GM21619 (cell line): ENCODE data around the gene GDA.

ENCODE experiments used
- ATAC-seq: cut with Tn5 transposase; IDR thresholded peaks from one replicate; pipeline ENCODE4 v1.9.1; 2021; ENCODE audit not compliant: unreplicated experiment

GDA gene

GRCh38 chr9:72150127-72150526 is 887 bp downstream of the GDA start:
- ATAC-seq, result no peak

DNA sequence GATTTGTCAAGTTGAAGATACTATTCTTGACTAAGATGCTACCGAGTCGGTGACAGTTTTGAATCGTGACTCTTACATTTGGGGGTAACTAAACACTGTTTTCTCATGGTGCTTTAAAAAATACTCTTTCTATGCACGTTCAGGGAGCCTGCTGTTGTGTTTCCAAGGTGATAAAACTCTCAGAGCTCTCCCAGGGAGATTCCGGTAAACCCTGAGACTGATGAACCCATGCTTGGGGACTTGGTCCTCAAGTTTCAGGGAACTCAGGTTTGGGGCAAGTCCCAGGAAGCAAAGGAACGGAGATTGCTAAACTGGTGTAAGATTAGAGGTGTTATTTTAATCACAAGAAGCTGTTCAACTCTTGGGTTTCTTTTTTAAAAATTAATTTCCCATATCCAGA is 1.4 kb downstream of the GDA start:
- ATAC-seq, result no peak

- ATAC-seq, result no peak
Measured at GRCh38 chr9:72151104-72151503, 1.9 kb downstream of the GDA start.

DNA sequence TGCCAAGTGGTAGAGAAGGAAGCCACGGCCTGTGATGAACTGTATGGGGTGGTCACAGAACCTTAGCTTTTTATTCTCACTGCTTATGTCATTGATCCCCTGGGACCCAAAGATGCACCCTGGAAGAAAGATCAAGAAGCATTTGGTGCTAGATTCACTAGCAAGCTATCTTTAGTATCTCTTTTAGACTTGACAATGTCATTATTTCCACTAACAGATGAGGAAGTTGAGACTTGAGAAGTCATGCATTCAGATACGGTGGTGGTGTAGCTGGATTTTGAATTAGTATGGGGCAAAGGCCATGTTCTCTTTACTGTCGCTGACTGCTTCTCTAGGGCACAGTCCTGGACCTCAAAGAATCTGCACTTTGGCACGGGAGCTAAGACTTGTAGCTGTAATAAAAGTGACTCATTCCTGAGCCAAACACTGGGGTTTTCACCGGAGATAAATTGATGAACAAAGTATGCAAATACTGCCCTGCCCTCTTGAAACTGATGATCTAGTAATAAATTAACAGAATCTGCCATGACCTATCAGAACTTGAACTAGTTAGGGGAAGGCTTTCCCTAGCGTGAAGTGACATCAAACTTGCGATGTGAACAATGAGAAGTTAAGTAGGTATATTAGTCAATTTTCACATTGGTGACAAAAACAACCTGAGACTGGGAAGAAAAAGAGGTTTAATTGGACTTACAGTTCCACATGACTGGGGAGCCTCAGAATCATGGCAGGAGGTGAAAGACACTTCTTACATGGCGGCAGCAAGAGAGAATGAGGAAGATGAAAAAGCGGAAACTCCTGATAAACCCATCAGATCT is 5.4 kb downstream of the GDA start:
- peak; percentile 84 for ATAC-seq

GRCh38 chr9:72155301-72155700 is 6.1 kb downstream of the GDA start:
- ATAC-seq, result no peak

DNA sequence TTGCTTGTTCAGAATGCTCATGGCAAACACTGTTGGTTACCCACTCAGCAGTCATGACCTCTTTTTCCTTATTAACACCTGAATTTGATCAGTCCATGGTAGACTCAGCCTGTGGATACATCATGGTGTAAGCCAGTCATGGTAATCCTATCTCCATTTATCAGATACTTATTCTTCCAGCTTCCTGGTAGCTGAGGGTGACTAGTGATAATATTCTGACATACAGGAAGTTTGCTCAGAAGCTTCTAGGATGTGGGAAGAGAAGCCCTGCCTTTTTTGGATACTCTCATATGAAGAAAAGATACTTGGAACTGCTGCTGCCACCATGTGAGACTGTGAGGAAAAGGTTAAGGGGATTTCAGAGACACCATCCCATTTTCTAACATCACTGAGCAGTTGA is 7.3 kb downstream of the GDA start:
- no peak for ATAC-seq

DNA sequence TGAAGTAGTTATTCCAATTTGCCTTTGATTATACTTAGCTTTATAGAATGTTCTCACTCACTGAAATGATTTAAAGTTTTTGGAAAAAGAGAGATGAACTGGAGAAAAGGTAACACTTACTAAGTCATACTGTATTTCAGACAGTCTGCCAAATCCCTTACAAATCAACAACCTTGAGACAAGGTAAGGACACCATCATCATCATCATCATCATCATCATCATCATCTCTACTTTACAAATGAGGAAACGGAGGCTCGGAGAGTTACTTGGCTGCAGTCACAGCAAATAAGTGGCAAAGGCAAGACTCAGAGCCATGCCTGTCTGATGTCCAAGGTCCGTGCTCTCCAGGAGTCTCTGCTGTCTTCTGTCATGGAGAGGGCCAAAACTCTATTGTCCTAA is 9.4 kb downstream of the GDA start:
- ATAC-seq, result no peak

DNA sequence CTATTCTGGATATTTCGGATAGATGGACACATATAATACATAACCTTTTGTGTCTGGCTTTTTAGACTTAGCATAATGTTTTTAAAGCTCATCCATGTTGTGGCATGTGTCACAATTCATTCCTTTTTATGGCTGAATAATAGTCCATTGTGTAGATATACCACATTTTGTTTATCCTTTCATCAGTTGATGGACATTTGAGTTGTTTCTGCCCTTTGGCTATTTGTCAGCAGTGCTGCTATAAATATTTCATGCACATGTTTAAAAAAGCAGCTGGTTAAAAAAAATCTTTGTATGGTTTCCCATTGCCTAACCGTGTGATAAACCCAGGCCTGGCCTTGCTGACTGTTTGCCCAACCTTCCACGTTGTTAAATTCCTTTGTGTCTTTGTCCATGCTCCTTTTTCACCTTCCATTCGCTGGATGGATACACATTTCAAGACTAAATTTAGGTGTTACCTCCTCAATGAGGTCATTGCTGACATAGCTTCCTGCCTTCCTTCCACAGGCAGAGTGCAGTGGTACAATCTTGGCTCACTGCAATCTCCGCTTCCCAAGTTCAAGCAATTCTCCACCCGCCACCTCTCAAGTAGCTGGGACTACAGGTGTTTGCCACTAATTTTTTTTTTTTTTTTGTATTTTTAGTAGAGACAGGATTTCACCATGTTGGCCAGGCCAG is 11.3 kb downstream of the GDA start:
- ATAC-seq, result no peak

GRCh38 chr9:72165326-72165725 is 16.1 kb downstream of the GDA start:
- ATAC-seq, result no peak

GRCh38 chr9:72165821-72166547 is 16.7 kb downstream of the GDA start:
- no peak for ATAC-seq

DNA sequence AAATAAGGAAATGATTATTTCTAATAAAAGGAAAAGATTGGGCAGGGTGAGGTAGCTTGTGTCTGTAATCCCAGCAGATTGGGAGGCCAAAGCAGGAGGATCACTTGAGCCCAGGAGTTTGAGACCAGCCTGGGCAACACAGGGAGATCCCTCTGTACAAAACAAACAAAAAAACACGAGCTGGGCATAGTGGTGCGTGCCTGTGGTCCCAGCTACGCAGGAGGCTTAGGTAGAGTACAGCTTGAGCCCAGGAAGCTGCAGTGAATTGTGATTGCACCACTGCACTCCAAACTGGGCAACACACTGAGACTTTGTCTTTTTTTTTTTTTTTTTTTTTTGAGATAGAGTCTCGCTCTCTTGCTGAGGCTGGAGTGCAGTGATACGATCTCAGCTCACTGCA is 18.8 kb downstream of the GDA start:
- ATAC-seq, result no peak

GRCh38 chr9:72169178-72169577 is 19.9 kb downstream of the GDA start:
- ATAC-seq, result no peak

DNA sequence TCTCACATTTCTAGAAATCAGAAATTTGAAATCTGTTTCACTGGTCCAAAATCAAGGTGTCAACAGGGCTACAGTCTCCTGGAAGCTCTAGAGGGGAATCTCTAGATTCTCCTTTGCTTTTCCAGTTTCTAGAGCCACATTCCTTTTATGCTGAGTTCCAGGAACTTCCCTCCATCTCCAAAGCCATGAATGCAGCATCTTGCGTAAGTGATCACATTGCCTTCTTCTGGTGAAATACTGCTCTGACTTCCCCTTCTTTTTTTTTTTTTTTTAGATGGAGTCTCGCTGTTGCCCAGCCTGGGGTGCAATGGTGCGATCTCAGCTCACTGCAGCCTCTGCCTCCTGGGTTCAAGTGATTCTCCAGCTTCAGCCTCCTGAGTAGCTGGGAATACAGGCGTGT is 23.8 kb downstream of the GDA start:
- ATAC-seq, result no peak

- no peak for ATAC-seq
Measured at GRCh38 chr9:72185561-72185960, 36.3 kb downstream of the GDA start.

DNA sequence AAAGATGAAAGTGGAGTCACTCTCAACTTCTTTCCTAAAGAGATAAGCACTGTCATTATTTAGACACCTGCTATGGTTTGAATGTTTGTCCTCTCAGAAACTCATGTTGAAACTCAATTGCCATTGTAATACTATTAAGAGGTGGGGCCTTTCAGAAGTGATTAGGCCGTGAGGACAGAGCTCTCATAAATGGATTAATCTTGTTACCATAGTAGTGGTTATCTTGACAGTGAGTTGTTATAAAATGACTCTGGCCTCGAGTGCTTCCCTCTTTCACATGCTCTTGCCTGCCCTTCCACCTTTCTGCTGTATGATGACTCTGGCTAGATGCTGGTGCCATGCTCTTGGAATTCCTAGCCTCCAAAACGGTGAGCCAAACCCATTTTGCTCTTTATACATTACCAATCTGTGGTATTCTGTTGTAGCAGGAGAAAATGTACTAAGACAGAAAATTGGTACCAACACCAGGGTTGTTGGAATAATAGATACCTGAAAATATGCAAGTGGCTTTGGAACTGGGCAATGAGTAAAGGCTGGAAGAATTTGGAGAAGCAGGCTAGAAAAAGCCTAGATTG is 38.0 kb downstream of the GDA start:
- no peak for ATAC-seq

DNA sequence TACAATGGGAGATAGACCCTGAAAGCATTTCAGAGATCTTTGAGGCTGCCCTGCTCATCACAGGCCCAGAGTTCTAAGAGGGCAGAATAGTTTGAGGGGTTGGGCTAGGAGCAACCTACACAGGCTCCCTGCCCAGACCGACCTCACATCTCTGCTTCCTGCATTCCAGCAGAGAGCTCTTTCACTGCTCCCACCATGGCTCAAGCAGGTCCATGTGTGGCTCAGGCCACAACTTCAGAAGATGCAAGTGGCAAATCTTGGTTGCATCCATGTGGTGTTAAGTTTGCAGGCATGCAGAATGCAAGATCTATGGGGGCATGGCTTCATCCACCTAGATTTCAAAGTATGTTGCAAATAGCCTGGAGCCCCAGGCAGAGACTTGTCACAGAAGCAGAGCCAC is 39.0 kb downstream of the GDA start:
- no peak for ATAC-seq

DNA sequence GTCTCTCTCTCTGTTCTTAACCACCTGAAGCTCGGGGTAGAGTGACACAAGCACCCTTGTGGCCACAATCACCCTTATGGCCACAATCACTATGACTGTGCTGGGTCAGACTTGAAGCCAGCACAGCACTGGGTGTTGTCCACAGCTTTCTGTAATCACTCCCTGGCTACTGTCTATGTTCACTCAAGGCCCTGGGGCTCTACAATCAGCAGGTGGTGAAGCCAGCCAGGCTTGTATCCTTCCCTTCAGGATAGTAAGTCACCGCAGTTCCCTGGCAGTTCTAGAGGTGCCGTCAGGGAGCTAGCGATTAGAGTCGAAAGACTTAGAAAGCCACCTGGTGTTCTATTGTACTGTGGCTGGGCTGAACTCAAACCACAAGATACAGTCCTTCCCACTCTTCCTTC is 44.2 kb downstream of the GDA start:
- ATAC-seq, result peak; percentile 93

DNA sequence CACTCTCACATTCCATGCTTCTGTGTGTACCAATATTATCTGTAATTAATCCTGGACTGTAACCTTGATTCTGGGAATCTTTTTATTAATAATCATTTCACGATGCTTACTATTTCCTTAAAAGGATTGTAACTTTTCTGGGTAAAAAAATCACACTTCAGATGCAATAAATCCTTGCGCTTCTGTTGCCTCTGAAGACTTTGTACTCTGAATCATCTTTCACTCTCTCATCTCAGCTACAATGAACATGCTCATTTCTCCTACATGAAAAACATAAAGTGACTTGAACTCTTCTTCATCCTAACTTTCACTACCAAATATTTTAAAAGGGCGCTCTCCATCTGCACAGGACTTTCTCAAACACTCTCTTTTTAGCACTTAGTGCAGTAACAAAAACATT is 50.0 kb downstream of the GDA start:
- no peak for ATAC-seq

DNA sequence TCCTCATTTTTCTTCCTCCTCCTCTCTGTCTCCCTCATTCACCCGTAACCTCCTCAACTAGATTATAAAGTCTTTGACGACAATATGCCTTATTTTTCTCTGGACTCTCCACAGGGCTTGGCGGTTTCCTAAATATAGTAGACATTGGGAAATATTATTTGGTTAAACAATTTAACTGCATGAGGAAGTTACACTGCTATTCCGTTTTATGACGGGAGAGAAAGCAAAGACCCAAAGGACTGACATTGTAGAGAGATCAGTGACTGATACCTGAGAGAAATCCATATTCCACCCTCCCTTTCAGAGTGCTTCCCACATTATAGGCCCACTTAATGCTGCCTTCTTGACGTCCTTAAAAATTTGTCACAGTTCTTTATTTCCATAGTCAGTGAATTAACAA is 51.2 kb downstream of the GDA start:
- ATAC-seq, result no peak

- ATAC-seq, result no peak
Measured at GRCh38 chr9:72202009-72202408, 52.8 kb downstream of the GDA start.

- peak; percentile 36 for ATAC-seq
Measured at GRCh38 chr9:72203205-72203803, 54.1 kb downstream of the GDA start.
